ENCODE results near the gene C2orf42. TPM values are rescaled to one million over a fixed set of nuclear protein-coding genes. Genes with fewer than 3 reads are reported as not detected.
"Not testable (repeated sequence)": the region's sequence is repeated elsewhere in the genome, so short reads cannot be mapped to it uniquely, and the experiment has no call there.

Gene C2orf42
- total RNA-seq, 1 experiment from 2014 or later, result 15.3 TPM

DNA sequence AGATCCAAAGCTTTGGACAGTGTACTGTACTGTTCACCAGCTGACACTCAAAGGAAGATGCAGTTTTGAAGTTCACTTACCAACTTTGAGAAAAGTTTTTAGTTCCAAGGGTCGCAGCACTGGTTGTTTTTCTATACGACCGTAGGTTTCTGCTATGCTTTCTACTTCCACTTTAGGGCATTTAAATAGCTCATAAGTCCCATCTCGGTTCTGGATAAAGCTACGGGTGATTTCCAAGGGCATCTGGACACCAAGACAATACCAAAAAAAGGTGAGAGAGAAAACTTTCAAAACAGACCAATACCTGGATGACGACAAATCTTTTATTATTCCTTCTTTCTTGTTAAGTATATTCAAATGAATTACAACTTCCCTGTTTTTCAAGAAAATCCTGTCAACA, 30.3 kb downstream of the C2orf42 start:
- CTCF ChIA-PET, result no interaction called here
- intact Hi-C loops (cut with micrococcal nuclease; ENCODE audit: unreplicated experiment), result no loop called here
- POLR2A ChIA-PET (ENCODE audit: low non-redundant PET), result interaction anchor here (0.6 kb wide), 2 partner anchors 1338 to 1914 kb away, joined by 3 to 19 read pairs; no protein-coding TSS in a partner anchor
- Histone ChIP-seq H3K27ac (ENCODE audit: low read depth, low read length, poor library complexity, severe bottlenecking) (no peak overlapping the region), H3K4me1 (ENCODE audit: insufficient read depth, low read length, poor library complexity, severe bottlenecking) (no peaks in the 10 kb centered on the region), H3K9me3 (ENCODE audit: low read depth, low read length, poor library complexity, severe bottlenecking) (no peaks in the 10 kb centered on the region), H3K4me3 (ENCODE audit: low read depth, low read length, poor library complexity, severe bottlenecking) (no peak overlapping the region), H3K36me3 (ENCODE audit: insufficient read depth, low read length, poor library complexity, severe bottlenecking) (peaks cover 17% of the 10 kb centered on the region), H3K27me3 (replicated peaks; ENCODE audit: insufficient read depth, low read depth, low read length, poor library complexity) (no peaks in the 10 kb centered on the region)
- no peak for TF ChIP-seq EZH2 (IDR thresholded peaks at IDR 0.05; ENCODE audit: borderline replicate concordance, low read depth, low read length, poor library complexity, severe bottlenecking)
- TF ChIP-seq, protein P1, sequence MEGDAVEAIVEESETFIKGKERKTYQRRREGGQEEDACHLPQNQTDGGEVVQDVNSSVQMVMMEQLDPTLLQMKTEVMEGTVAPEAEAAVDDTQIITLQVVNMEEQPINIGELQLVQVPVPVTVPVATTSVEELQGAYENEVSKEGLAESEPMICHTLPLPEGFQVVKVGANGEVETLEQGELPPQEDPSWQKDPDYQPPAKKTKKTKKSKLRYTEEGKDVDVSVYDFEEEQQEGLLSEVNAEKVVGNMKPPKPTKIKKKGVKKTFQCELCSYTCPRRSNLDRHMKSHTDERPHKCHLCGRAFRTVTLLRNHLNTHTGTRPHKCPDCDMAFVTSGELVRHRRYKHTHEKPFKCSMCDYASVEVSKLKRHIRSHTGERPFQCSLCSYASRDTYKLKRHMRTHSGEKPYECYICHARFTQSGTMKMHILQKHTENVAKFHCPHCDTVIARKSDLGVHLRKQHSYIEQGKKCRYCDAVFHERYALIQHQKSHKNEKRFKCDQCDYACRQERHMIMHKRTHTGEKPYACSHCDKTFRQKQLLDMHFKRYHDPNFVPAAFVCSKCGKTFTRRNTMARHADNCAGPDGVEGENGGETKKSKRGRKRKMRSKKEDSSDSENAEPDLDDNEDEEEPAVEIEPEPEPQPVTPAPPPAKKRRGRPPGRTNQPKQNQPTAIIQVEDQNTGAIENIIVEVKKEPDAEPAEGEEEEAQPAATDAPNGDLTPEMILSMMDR (conservative IDR thresholded peaks at IDR 0.05; ENCODE audit: low read depth, low read length), result no peak
- no TSS peak for BruUV-seq (replicated peaks)
- DNase-seq (ENCODE audit: low spot score), result no peak

- BruUV-seq (replicated peaks); H3K9me3 ChIP-seq (ENCODE audit: low read depth, low read length, poor library complexity, severe bottlenecking); H3K27me3 ChIP-seq (replicated peaks; ENCODE audit: insufficient read depth, low read depth, low read length, poor library complexity); H3K4me1 ChIP-seq (ENCODE audit: insufficient read depth, low read length, poor library complexity, severe bottlenecking); intact Hi-C loops (cut with micrococcal nuclease; ENCODE audit: unreplicated experiment); H3K36me3 ChIP-seq (ENCODE audit: insufficient read depth, low read length, poor library complexity, severe bottlenecking); H3K4me3 ChIP-seq (ENCODE audit: low read depth, low read length, poor library complexity, severe bottlenecking); H3K27ac ChIP-seq (ENCODE audit: low read depth, low read length, poor library complexity, severe bottlenecking); DNase-seq (ENCODE audit: low spot score); POLR2A ChIA-PET (ENCODE audit: low non-redundant PET): not testable (repeated sequence)
- CTCF ChIA-PET, result interaction anchor here (0.6 kb wide), 1 partner anchor 64 kb away, joined by 6 read pairs; no protein-coding TSS in a partner anchor
Observed at GRCh38 chr2:70149130-70149686, 41.6 kb downstream of the C2orf42 start.

DNA sequence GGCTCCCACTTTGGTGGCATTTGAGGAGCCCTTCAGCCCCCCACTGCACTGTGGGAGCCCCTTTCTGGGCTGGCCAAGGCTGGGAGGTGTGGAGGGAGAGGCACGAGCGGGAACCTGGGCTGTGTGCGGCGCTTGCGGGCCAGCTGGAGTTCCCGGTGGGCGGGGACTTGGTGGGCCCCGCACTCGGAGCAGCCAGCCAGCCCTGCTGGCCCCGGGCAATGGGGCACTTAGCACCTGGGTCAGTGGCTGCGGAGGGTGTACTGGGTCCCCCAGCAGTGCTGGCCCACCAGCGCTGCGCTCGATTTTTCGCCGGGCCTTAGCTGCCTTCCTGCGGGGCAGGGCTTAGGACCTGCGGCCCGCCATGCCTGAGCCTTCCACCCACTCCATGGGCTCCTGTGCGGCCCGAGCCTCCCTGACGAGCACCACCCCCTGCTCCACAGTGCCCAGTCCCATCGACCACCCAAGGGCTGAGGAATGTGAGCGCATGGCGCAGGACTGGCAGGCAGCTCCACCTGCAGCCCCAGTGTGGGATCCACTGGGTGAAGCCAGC, 42.5 kb downstream of the C2orf42 start:
- CTCF ChIA-PET, result not testable (repeated sequence)

DNA sequence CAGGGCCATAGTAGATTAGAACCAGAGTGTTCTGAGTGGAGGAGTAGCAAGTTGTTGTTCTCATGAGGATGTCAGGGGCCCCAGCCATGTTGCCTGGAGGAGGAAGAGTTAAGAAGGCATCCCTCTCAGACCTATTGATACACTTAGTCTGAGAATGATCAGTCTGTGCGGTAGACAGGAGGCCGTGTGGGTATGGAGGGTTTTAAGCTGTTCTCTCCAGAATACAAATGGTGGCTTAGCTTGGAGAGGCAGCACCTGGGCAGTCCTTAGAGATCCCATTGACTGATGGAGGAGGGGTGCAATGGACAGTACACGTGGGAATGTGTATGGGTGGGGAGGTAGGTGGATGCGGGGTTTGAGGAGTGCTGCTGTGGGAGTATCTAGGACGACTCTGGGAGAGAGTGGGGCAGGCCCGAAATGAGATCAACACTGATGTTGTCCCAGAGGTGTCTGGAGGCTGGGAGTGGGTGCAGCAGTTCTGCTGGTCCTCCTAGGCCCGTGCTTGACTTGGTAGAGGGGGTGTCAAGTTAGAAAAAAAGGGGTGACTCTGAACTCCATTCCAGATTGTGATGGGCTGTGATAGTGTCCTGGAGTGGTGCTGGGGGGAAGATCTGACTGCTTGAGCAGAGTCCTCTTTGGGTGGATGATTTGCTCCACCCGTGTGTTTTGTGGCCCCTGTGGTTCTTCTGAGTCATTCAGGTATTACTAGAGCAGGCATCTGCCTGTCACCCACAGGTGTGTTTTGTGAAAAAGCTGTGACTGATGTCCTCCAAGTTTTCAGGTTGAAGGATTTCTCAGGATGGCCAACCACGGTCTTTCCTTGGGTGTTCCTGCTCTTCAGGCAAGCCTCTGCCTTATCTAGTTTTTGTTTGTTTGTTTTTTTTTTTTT, 44.7 kb downstream of the C2orf42 start:
- DNase-seq (ENCODE audit: low spot score), result no peak
- no peak for TF ChIP-seq EZH2 (IDR thresholded peaks at IDR 0.05; ENCODE audit: borderline replicate concordance, low read depth, low read length, poor library complexity, severe bottlenecking)
- TF ChIP-seq, protein P1 (conservative IDR thresholded peaks at IDR 0.05; ENCODE audit: low read depth, low read length), result no peak
- Histone ChIP-seq H3K4me1 (ENCODE audit: insufficient read depth, low read length, poor library complexity, severe bottlenecking) (peaks cover 9% of the 10 kb centered on the region), H3K36me3 (ENCODE audit: insufficient read depth, low read length, poor library complexity, severe bottlenecking) (peaks cover 5% of the 10 kb centered on the region), H3K27ac (ENCODE audit: low read depth, low read length, poor library complexity, severe bottlenecking) (no peak overlapping the region), H3K9me3 (ENCODE audit: low read depth, low read length, poor library complexity, severe bottlenecking) (no peaks in the 10 kb centered on the region), H3K27me3 (replicated peaks; ENCODE audit: insufficient read depth, low read depth, low read length, poor library complexity) (no peaks in the 10 kb centered on the region), H3K4me3 (ENCODE audit: low read depth, low read length, poor library complexity, severe bottlenecking) (no peak overlapping the region)
- intact Hi-C loops (cut with micrococcal nuclease; ENCODE audit: unreplicated experiment), result no loop called here
- ChIA-PET POLR2A (ENCODE audit: low non-redundant PET) (interaction anchor here (0.5 kb wide), 1 partner anchor 22 kb away, joined by 11 read pairs; no protein-coding TSS in a partner anchor), CTCF (no interaction called here)
- no TSS peak for BruUV-seq (replicated peaks)

More for the DNA sequence above, 42.5 kb downstream of the C2orf42 start:
- H3K9me3 ChIP-seq (ENCODE audit: low read depth, low read length, poor library complexity, severe bottlenecking); intact Hi-C loops (cut with micrococcal nuclease; ENCODE audit: unreplicated experiment); H3K27me3 ChIP-seq (replicated peaks; ENCODE audit: insufficient read depth, low read depth, low read length, poor library complexity); DNase-seq (ENCODE audit: low spot score); H3K36me3 ChIP-seq (ENCODE audit: insufficient read depth, low read length, poor library complexity, severe bottlenecking); BruUV-seq (replicated peaks); POLR2A ChIA-PET (ENCODE audit: low non-redundant PET); H3K4me3 ChIP-seq (ENCODE audit: low read depth, low read length, poor library complexity, severe bottlenecking); H3K27ac ChIP-seq (ENCODE audit: low read depth, low read length, poor library complexity, severe bottlenecking); H3K4me1 ChIP-seq (ENCODE audit: insufficient read depth, low read length, poor library complexity, severe bottlenecking): not testable (repeated sequence)

All from A673 (cell line).